HT-29 (cell line): ENCODE data around the gene VRK2. TPM values are rescaled to one million over a fixed set of nuclear protein-coding genes. Genes with fewer than 3 reads are reported as not detected.
"Not testable (repeated sequence)": the region's sequence is repeated elsewhere in the genome, so short reads cannot be mapped to it uniquely, and the experiment has no call there.

Experiments
- DNase-seq: peaks from one replicate; pipeline ENCODE4 v3.0.0-alpha.2; 2015; ENCODE audit warnings: low spot score
- total RNA-seq: library from RNA; depleted of rRNA; stranded (reverse); fragments of >200 nt; shearing (Covaris generic); gene quantifications from 2 replicates; pipeline ENCODE4 v1.2.3, GENCODE V29; 2014

Gene VRK2
- total RNA-seq, 1 experiment from 2014 or later, result 10.3 TPM

DNA sequence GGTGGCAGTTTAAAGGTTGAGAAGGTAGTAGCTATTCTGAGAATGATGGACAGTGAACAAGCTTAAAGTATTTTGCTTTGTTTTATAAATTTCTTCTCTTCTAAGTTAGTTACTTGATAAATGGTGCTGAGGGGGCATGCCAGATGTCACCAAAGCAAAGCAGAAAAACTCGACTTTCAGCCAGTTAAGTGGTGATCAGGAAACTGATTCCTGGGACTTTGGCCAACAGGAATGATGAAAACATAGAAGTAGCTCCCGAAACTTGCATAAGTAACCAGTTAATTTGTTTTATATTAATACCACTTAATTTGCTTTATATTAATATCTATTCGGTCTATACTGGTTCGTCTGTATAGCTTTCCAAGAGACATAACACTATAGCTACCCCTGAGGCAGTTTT is 111.9 kb downstream of the VRK2 start:
- no peak for DNase-seq

DNA sequence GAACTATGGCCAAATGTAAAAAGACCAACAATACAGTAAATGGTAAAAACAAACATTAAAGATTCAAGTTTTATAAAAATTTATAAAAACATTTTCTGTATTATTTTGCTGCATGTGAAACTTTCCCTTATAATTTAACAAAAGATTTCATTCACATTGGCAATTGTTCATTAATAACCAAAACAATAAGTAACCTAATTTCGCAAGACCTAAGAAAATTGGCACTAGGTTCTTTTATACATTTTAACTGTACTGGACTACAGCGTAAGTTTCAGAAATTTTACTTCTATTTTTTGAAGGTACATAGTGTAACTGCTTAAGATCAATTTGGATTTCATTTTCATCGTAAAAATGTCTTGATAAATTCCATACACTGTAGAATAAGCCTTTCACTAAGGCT is 117.3 kb downstream of the VRK2 start:
- no peak for DNase-seq

DNA sequence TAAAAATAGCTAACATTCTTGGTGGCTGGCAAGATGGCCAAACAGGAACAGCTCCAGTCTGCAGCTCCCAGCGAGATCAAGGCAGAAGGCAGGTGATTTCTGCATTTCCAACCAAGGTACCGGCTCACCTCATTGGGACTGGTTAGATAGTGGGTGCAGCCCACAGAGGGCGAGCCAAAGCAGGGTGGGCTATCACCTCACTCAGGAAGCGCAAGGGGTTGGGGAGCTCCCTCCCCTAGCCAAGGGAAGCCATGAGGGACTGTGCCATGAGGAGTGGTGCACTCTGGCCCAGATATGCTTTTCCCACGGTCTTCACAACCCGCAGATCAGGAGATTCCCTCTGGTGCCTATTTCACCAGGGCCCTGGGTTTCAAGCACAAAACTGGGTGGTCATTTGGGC is 121.5 kb downstream of the VRK2 start:
- DNase-seq, result not testable (repeated sequence)

- DNase-seq, result not testable (repeated sequence)
Measured at GRCh38 chr2:58169845-58170244, 123.2 kb downstream of the VRK2 start.

DNA sequence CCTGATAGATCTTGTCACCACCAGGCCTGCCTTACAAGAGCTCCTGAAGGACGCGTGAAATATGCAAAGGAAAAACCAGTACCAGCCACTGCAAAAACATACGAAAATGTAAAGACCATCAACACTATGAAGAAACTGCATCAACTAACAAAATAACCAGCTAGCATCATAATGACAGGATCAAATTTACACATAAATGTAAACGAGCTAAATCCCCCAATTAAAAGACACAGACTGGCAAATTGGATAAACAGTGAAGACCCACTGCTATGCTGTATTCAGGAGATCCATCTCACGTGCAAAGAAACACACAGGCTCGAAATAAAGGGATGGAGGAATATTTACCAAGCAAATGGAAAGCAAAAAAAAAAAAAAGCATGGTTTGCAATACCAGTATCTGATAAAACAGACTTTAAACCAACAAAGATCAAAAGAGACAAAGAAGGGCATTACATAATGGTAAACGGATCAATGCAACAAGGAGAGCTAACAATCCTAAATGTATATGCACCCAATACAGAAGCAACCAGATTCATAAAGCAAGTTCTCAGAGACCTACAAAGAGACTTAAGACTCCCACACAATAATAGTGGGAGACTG is 123.8 kb downstream of the VRK2 start:
- DNase-seq, result not testable (repeated sequence)

DNA sequence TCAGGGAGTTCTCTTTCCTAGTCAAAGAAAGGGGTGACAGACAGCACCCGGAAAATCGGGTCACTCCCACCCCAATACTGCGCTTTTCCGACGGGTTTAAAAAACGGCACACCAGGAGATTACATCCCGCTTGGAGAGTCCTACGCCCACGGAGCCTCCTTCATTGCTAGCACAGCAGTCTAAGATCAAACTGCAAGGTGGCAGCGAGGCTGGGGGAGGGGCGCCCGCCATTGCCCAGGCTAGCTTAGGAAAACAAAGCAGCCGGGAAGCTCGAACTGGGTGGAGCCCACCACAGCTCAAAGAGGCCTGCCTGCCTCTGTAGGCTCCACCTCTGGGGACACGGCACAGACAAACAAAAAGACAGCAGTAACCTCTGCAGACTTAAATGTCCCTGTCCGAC is 125.2 kb downstream of the VRK2 start:
- DNase-seq, result not testable (repeated sequence)

- DNase-seq, result not testable (repeated sequence)
Measured at GRCh38 chr2:58177187-58177586, 130.6 kb downstream of the VRK2 start.

GRCh38 chr2:58180175-58180574 is 133.6 kb downstream of the VRK2 start:
- DNase-seq, result not testable (repeated sequence)

- no peak for DNase-seq
Measured at GRCh38 chr2:58180635-58181034, 134.0 kb downstream of the VRK2 start.

- DNase-seq, result no peak
Measured at GRCh38 chr2:58182527-58182926, 135.9 kb downstream of the VRK2 start.

- no peak for DNase-seq
Measured at GRCh38 chr2:58186501-58186900, 139.9 kb downstream of the VRK2 start.

- not testable (repeated sequence) for DNase-seq
Measured at GRCh38 chr2:58187022-58187421, 140.4 kb downstream of the VRK2 start.

GRCh38 chr2:58194458-58194857 is 147.9 kb downstream of the VRK2 start:
- DNase-seq, result no peak

- DNase-seq, result no peak
Measured at GRCh38 chr2:58195662-58196061, 149.1 kb downstream of the VRK2 start.

DNA sequence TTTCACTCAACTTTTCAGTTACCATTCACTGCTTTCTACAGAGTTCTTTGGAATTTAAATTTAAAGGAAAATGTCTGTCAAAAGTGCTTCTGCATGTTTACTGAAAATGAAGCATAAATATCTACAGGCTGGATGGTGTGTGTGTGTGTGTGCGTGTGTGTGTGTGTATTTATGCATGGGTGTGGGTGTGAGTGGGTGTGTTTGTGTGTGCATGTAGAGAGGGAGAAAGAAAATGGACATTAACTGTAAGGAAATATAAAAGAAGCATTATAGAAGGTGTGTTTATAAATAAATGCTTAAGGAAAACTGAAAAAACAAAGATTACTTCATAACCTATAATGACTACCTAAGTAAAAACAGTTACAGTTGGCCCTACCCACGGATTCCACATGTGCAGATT is 151.3 kb downstream of the VRK2 start:
- DNase-seq, result no peak

DNA sequence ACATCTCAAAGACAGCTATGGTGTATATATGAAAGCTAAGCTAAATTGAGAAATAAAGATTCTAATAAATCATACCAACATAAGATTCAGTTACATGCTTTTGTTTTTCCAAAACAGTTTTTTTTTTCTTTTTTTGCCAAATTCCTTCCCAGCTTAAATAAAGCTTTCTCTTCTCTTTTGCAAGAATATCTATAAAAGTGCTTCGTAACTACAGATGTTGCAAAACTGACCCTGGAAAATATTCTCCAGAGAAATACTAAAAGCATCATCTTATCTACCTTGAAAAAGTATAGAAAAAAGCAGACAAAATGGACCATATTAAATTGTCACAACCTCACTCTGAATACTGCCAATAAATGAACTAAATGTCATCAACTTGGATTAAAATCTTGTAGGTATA is 155.8 kb downstream of the VRK2 start:
- DNase-seq, result no peak

GRCh38 chr2:58203018-58203417 is 156.4 kb downstream of the VRK2 start:
- no peak for DNase-seq

DNA sequence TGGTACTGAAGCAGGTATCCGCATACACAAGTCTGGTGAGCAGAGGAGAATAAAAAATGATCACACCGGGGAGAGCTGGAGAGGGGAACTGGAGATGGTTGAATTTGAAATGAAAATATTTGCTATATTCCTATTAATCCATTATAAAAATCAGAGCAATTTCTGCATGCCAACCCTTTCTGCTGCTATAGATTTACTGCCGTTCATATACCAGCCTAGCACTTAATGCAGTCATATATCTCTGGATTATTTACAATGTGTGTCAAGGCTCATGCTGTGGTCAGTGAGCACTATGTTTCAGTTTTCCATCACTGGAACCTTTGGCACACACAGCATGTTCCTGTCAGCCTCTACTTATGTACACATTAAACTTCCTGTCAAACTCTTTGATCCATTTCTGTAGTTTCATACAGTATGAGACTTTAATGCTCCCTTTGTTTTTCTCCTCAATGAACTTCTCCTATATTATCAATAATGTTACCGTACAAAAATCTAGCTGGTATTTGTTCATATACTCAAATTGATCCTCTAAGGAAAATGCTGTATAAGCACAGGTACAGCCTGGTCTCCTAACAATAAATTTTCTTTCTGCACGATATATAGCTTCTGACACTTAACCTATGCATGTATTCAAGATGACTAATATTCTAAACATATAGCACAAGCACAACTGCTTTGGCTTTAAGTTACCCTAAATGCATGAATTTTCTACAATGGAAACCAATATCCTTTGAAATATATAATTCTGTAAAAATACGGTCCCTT is 157.8 kb downstream of the VRK2 start:
- DNase-seq, result peak; percentile 79

DNA sequence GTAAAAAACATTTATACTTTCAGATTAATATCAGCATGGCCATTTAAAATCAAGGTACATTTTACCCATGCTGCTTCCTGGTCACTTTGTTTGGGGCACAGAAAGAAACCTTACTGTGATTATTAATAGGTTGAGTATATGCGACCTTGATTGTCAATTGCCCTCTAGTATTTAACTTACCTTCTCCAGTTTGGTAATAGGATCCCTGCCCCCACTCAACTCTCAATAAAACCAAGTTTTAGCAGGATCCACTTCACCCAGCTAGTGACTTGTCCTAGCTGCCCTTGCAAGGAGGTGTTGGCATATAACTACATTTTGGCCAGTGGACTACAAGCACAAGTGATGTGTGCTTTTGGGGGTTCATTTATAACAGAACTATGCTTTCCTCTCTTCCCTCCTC is 160.2 kb downstream of the VRK2 start:
- no peak for DNase-seq

- DNase-seq, result no peak
Measured at GRCh38 chr2:58207189-58207588, 160.6 kb downstream of the VRK2 start.
